HG03066 (cell line): ENCODE measurements around the gene ENG.
"Not testable (repeated sequence)": the region's sequence is repeated elsewhere in the genome, so short reads cannot be mapped to it uniquely, and the experiment has no call there.

Experiments
- ATAC-seq: cut with Tn5 transposase; IDR thresholded peaks from one replicate; pipeline ENCODE4 v1.9.1; 2021; ENCODE audit warnings: low read depth; ENCODE audit not compliant: unreplicated experiment

The ENG gene

DNA sequence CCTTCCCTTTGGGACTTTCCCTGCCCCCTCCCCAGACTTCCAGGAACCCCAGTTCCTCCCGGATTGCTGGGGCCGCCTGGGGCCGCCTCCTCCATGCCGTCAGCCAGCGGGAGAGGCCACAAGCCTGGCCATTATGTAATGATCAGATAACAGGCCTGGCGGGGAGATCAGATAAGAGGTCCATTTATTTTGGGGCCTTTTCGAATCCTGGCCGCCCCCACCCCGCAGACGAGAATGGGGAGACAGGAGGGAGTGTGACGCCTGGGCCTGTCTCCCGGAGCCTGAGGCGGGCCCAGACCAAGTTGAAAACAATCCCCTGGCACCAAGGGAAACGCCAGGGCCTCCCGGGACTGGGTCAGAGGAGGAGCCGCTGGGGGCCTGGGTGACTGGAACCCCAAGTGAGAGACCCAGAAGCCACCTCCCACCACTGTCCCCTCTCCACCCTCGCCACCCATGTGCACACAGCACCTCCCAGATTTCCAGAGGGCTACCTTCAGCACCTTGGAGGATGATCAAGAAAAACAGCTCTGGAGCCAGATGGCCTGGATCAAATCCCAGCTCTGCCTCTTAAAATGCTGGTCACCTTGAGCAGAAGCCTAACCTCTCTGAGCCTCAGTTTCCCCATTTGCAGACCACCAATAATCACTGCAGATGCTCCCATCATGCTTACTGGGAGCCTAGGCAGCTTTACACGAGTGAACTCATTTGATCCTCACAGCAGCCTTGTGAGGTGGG, 7.8 kb downstream of the ENG start:
- no peak for ATAC-seq

- ATAC-seq = not testable (repeated sequence)
Measured at GRCh38 chr9:127845619-127846018, 8.8 kb downstream of the ENG start.

- ATAC-seq = no peak
Measured at GRCh38 chr9:127844821-127845359, 9.6 kb downstream of the ENG start.

DNA sequence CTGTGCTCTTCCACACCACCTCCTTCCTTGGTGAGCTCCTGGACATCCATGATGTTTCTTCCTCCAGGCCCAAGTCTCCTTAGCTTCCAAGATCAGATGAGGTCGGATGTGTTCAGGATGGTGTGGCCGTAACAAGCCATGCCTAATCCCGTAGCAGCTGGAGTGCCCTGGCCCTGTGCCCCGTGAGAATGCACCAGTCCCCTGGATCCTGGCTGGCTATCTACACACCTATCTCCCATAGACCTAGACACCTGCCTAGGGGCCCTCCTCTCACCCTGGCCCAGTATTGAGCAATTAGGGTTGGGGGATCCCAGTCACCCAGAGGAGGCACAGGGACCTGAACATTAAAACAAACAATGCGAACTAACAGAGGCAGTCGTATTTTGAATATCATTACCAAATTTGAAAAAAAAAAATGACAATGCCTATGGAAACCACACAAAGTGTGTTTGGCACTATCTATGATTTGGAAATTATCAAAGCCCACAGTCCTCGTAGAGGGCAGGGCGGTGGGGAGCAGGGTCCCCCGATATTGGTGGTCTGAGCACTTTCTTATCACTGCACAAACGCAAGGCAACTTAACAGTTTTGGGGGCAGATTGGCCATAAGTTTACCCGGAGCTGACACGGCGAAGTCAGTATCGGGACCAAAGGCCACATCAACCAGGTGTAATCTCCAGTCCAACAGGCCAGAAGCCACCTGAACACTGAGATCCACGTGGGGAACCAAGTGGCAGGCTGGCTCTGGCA, 13.2 kb downstream of the ENG start:
- no peak for ATAC-seq

- ATAC-seq = no peak
Measured at GRCh38 chr9:127838375-127839078, 15.9 kb downstream of the ENG start.

- ATAC-seq = no peak
Measured at GRCh38 chr9:127837346-127837745, 17.1 kb downstream of the ENG start.

GRCh38 chr9:127836561-127836960, 17.9 kb downstream of the ENG start:
- ATAC-seq = not testable (repeated sequence)

GRCh38 chr9:127835991-127836516, 18.4 kb downstream of the ENG start:
- ATAC-seq = no peak

DNA sequence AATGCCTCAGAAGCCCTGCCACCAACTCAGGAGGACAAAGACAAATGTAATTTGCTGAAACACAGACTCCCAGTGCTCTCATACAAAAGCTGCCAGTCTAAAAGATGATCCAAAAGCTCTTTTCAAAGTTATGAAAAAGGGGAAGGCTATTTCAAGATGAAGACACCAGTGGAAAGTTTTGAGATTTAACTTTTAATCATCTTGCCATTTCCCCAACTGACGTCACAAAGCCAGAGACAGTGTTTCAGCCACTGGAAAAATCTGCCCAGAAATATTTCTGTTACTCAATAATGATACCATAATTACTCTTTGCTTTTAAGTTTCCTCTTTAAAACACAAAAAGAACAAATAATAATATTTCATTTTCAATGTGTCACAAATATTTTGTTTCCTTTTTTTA, 20.9 kb downstream of the ENG start:
- ATAC-seq = no peak

GRCh38 chr9:127832248-127832647, 22.2 kb downstream of the ENG start:
- no peak for ATAC-seq

DNA sequence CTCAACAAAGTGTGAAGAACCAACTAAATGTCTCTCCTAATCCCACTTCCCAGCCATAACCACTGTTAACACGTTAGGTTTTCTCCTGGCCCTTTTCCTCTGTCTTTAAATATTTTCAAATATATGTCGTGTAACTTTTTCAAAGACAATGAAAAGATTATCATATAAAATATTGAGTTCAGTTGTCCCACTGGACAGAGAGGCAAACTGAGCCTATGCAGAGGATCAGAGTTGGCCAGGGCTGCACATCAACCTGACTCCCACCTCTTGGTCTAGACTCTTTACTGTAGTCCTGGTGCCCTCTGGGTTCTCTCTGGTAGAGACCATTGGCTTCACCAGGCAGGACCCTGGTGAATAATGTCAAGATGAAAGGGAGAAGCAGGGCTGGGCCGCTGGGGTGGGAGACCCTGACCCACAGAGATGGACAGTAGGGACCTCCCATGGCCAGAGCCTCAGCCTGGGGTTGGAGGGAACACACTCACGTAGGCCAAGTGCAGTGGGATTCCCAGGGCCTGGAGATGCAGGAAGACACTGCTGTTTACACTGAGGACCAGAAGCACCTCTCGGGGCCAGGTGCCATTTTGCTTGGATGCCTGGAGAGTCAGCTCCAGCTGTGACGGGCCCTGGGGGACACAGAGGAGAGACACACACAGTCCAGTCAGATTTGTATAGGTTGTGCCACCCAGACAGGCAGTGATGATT, 25.1 kb downstream of the ENG start:
- ATAC-seq = no peak

DNA sequence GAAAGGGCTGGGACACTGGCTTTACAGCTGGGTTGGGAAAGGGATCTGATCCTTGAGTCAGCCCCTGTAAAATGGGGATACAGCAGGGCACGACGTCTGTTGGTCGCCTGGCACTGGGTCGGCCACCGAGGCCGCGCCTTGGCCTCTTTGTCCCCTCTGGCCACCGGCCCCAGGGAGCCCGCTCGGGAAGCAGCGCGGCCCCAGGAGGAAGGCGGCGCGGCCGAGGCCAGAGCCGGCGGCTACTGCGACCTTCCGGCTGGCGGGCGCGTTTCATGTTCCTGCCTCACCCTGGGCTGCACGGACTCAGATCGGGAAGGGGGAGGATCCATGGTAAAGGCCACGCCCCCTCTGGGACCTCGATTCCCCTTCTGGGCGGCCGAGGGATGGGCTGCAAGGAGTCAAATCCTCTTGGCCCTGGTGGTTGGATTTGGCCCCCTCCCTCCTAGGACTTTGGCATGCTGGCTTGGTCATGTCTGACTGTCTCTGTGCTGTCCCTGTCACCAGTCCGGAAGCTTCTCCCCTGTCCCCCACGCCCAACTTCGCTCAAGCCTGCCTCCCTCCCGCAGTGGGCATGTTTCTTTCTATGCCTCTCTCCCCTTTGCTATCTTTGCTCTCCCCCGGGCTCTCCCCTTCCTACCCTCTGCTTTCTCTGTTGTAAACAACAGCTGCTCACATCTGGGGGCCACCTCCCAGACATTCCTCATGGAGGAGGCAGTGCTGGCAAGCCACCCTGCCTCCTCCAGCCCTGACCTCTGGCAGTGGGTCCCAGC, 26.0 kb downstream of the ENG start:
- ATAC-seq = no peak

GRCh38 chr9:127826253-127826913, 28.1 kb downstream of the ENG start:
- no peak for ATAC-seq

GRCh38 chr9:127825319-127826051, 29.0 kb downstream of the ENG start:
- ATAC-seq = no peak

GRCh38 chr9:127822108-127822507, 32.4 kb downstream of the ENG start:
- no peak for ATAC-seq

- ATAC-seq = no peak
Measured at GRCh38 chr9:127818574-127818973, 35.9 kb downstream of the ENG start.

- ATAC-seq = no peak
Measured at GRCh38 chr9:127817881-127818434, 36.5 kb downstream of the ENG start.

DNA sequence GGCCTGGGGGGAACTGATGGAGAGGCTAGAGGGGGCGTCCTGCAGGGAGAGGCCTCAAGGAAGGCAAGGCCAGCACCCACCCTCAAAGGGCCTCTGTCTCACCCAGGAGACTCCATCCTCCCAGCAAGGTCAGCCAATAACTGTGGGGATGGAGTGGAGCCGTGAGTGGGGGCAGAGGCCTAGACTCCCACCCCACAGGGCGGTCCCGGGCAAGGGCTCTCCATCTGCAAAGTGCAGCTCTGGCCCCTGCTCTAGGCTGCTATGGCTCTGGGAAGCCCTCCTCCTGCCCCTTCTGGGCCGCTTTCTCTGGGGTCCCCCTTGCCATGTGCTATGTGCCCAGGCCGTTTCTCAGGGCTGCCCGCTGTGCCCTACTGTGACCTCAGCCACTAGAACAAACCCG, 37.7 kb downstream of the ENG start:
- no peak for ATAC-seq
